Measurements from ENCODE around the gene GSK3B. TPM values are rescaled to one million over a fixed set of nuclear protein-coding genes. Genes with fewer than 3 reads are reported as not detected.

Gene GSK3B
- total RNA-seq, 1 donor from 2014 or later, result 88.6 TPM

- Histone ChIP-seq H3K27me3 (no peaks in the 10 kb centered on the region), H3K36me3 (no peaks in the 10 kb centered on the region), H3K4me1 (peaks cover 3% of the 10 kb centered on the region), H3K4me3 (no peak overlapping the region), H3K9ac (no peak overlapping the region), H3K79me2 (ENCODE audit: low read depth) (no peaks in the 10 kb centered on the region), H3K4me2 (no peak overlapping the region), H2AFZ (replicated peaks) (no peak overlapping the region), H3K27ac (peak overlapping the region; percentile 27), H3F3A (ENCODE audit: low read depth) (no peaks in the 10 kb centered on the region), H3K9me3 (ENCODE audit: low read depth) (no peaks in the 10 kb centered on the region), H4K20me1 (ENCODE audit: low read depth) (peaks cover 21% of the 10 kb centered on the region)
- H3K4me1 Mint-ChIP-seq, result peaks cover 21% of the 10 kb centered on the region
- peaks cover 21% of the 10 kb centered on the region for H3K36me3 Mint-ChIP-seq
- peak overlapping the region; percentile 92 for H3K27ac Mint-ChIP-seq
- no peak for DNase-seq (ENCODE audit: low spot score)
- H3K27me3 Mint-ChIP-seq (ENCODE audit: insufficient read depth, low read depth), result no peaks in the 10 kb centered on the region
- H3K9me3 Mint-ChIP-seq, result no peaks in the 10 kb centered on the region
- no peak for TF ChIP-seq CTCF (IDR thresholded peaks at IDR 0.05)
- TF ChIP-seq EZH2 (IDR thresholded peaks at IDR 0.05), result no peak
- no peak for TF ChIP-seq EZH2phosphoT487 (IDR thresholded peaks at IDR 0.05)
- H3K4me3 Mint-ChIP-seq, result no peak overlapping the region
Measured at GRCh38 chr3:119831941-119832371, 262.3 kb downstream of the GSK3B start.

GRCh38 chr3:119831022-119831421 is 263.2 kb downstream of the GSK3B start:
- peaks cover 23% of the 10 kb centered on the region for H3K36me3 Mint-ChIP-seq
- no peak overlapping the region for H3K27ac ChIP-seq
- no peak for DNase-seq (ENCODE audit: low spot score)

GRCh38 chr3:119829420-119829819 is 264.8 kb downstream of the GSK3B start:
- Histone ChIP-seq H3K4me2 (no peak overlapping the region), H3K9me3 (ENCODE audit: low read depth) (no peaks in the 10 kb centered on the region), H3K4me1 (peaks cover 16% of the 10 kb centered on the region), H3K9ac (no peak overlapping the region), H3K4me3 (no peak overlapping the region), H3K36me3 (no peaks in the 10 kb centered on the region), H3K27me3 (no peaks in the 10 kb centered on the region), H3K79me2 (ENCODE audit: low read depth) (no peaks in the 10 kb centered on the region), H3F3A (ENCODE audit: low read depth) (peaks cover 5% of the 10 kb centered on the region), H4K20me1 (ENCODE audit: low read depth) (peaks cover 28% of the 10 kb centered on the region), H2AFZ (replicated peaks) (no peak overlapping the region), H3K27ac (no peak overlapping the region)
- TF ChIP-seq CTCF (IDR thresholded peaks at IDR 0.05) (no peak), EZH2 (IDR thresholded peaks at IDR 0.05) (no peak), EZH2phosphoT487 (IDR thresholded peaks at IDR 0.05) (no peak)
- H3K27me3 Mint-ChIP-seq (ENCODE audit: insufficient read depth, low read depth), result no peaks in the 10 kb centered on the region
- peaks cover 24% of the 10 kb centered on the region for H3K36me3 Mint-ChIP-seq
- no peaks in the 10 kb centered on the region for H3K9me3 Mint-ChIP-seq
- peaks cover 32% of the 10 kb centered on the region for H3K4me1 Mint-ChIP-seq
- no peak for DNase-seq (ENCODE audit: low spot score)
- no peak overlapping the region for H3K4me3 Mint-ChIP-seq
- no peak overlapping the region for H3K27ac Mint-ChIP-seq

More at GRCh38 chr3:119831022-119831421, 263.2 kb downstream of the GSK3B start:
- Histone ChIP-seq H3K9me3 (ENCODE audit: low read depth) (no peaks in the 10 kb centered on the region), H3K4me1 (peaks cover 12% of the 10 kb centered on the region), H3F3A (ENCODE audit: low read depth) (peaks cover 4% of the 10 kb centered on the region), H3K4me3 (no peak overlapping the region), H3K9ac (no peak overlapping the region), H3K4me2 (no peak overlapping the region), H3K36me3 (no peaks in the 10 kb centered on the region), H3K27me3 (no peaks in the 10 kb centered on the region), H4K20me1 (ENCODE audit: low read depth) (peaks cover 24% of the 10 kb centered on the region), H3K79me2 (ENCODE audit: low read depth) (no peaks in the 10 kb centered on the region), H2AFZ (replicated peaks) (no peak overlapping the region)
- Mint-ChIP-seq H3K9me3 (no peaks in the 10 kb centered on the region), H3K27ac (no peak overlapping the region), H3K4me3 (no peak overlapping the region), H3K4me1 (peaks cover 28% of the 10 kb centered on the region), H3K27me3 (ENCODE audit: insufficient read depth, low read depth) (no peaks in the 10 kb centered on the region)
- peak; percentile 29 for TF ChIP-seq CTCF (IDR thresholded peaks at IDR 0.05)
- no peak for TF ChIP-seq EZH2phosphoT487 (IDR thresholded peaks at IDR 0.05)

Measured in neural progenitor cell (in vitro differentiated cells).